ENCODE data around the gene CCDC158. TPM values are rescaled to one million over a fixed set of nuclear protein-coding genes. Genes with fewer than 3 reads are reported as not detected.

The CCDC158 gene
- total and polyA plus RNA-seq, 2 of the 8 experiments (the other 6 are each of a cell fraction or from before 2014, with no cell fraction given): not detected

DNA sequence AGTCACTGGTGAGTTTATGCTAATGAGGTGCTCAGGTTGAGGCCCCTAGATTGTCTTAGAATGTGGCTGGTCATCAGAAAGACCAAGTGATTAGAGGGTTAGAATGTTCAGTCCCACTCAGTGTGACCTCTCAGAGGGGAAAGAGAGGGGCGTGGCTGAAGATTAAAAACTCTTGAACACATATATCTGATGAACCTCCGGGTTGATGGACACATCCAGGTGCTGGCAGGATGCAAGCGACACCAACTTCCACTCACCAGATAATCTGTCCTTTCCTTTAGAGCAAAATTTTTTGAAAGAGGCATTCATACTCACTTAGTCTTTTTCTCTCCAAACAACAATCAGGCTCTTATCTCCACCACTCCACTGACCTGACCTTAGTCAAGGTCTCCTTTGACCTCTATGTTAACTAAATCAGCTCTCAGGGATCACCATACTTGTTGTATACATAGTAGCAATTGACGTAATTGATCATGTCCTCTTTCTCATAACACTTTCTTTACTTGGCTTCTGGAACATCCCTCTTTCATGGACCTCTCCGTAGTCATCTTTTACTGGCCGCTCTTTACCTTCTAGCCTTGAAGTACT is 155.2 kb downstream of the CCDC158 start (continued):
- TF ChIP-seq RNF2 (IDR thresholded peaks at IDR 0.05; ENCODE audit: borderline replicate concordance, low read depth, low read length, missing control alignments, poor library complexity, severe bottlenecking): no peak

Small RNA genes lying within 50 kb of the gene (small RNA-seq; reads per million reads assigned to genes)
- gene RF00278 (ENCODE audit: insufficient read depth): not detected
- not detected for gene RNU6-1000P (ENCODE audit: insufficient read depth)

Other genes with a start within 250 kb of the CCDC158 start
- gene SCARB2, start 207.3 kb downstream of the CCDC158 start, total RNA-seq (2021; fragmentation: NEBNext Ultra II Directional; extraction: Animal tissue kit (Norgen Biotek cat#: 25700)): 35.7 and 40.2 TPM in 2 replicates
- gene SCARB2, start 207.3 kb downstream of the CCDC158 start, polyA plus RNA-seq (2011; rRNA removed): 13.8 and 18.5 TPM in 2 replicates
- gene FAM47E, start 169.4 kb downstream of the CCDC158 start, total RNA-seq (2021; fragmentation: NEBNext Ultra II Directional; extraction: Animal tissue kit (Norgen Biotek cat#: 25700)): 1.3 and 1.7 TPM in 2 replicates
- gene FAM47E, start 169.4 kb downstream of the CCDC158 start, polyA plus RNA-seq (2011; rRNA removed): 1.2 and 1.4 TPM in 2 replicates
- 1.4 and 1.7 TPM in 2 replicates for gene STBD1, start 114.4 kb downstream of the CCDC158 start, total RNA-seq (2021; fragmentation: NEBNext Ultra II Directional; extraction: Animal tissue kit (Norgen Biotek cat#: 25700))
- 0.45 and 0.47 TPM in 2 replicates for gene STBD1, start 114.4 kb downstream of the CCDC158 start, polyA plus RNA-seq (2011; rRNA removed)
- 34.0 and 35.6 TPM in 2 replicates for gene SHROOM3, start 14.1 kb upstream of the CCDC158 start, total RNA-seq (2021; fragmentation: NEBNext Ultra II Directional; extraction: Animal tissue kit (Norgen Biotek cat#: 25700))
- gene SHROOM3, start 14.1 kb upstream of the CCDC158 start, polyA plus RNA-seq (2011; rRNA removed): 15.8 and 19.7 TPM in 2 replicates

Measured in H1 (cell line).